Fibroblast of skin of right biceps (primary cell): Measurements from ENCODE around the gene CA10.

Experiments used
- DNase-seq: peaks from one replicate; pipeline ENCODE4 v3.0.0-alpha.2; 2013

The CA10 gene

GRCh38 chr17:51946311-51946710 is 212.2 kb downstream of the CA10 start:
- no peak for DNase-seq

GRCh38 chr17:51941272-51941671 is 217.2 kb downstream of the CA10 start:
- no peak for DNase-seq

GRCh38 chr17:51937264-51937663 is 221.2 kb downstream of the CA10 start:
- DNase-seq, result no peak

- no peak for DNase-seq
Observed at GRCh38 chr17:51935477-51935876, 223.0 kb downstream of the CA10 start.

GRCh38 chr17:51933647-51934046 is 224.9 kb downstream of the CA10 start:
- DNase-seq, result no peak

GRCh38 chr17:51926448-51926847 is 232.1 kb downstream of the CA10 start:
- DNase-seq, result no peak

- no peak for DNase-seq
Observed at GRCh38 chr17:51921500-51921899, 237.0 kb downstream of the CA10 start.

- no peak for DNase-seq
Observed at GRCh38 chr17:51914577-51914976, 243.9 kb downstream of the CA10 start.

GRCh38 chr17:51913491-51914205 is 244.9 kb downstream of the CA10 start:
- DNase-seq, result no peak

- no peak for DNase-seq
Observed at GRCh38 chr17:51912939-51913338, 245.6 kb downstream of the CA10 start.

GRCh38 chr17:51911237-51911636 is 247.3 kb downstream of the CA10 start:
- DNase-seq, result no peak

GRCh38 chr17:51909971-51910370 is 248.5 kb downstream of the CA10 start:
- DNase-seq, result no peak

- DNase-seq, result no peak
Observed at GRCh38 chr17:51908841-51909537, 249.5 kb downstream of the CA10 start.

- no peak for DNase-seq
Observed at GRCh38 chr17:51907041-51907440, 251.5 kb downstream of the CA10 start.

GRCh38 chr17:51904379-51904778 is 254.1 kb downstream of the CA10 start:
- DNase-seq, result no peak

GRCh38 chr17:51901242-51901641 is 257.3 kb downstream of the CA10 start:
- DNase-seq, result no peak

- no peak for DNase-seq
Observed at GRCh38 chr17:51891936-51892335, 266.6 kb downstream of the CA10 start.

GRCh38 chr17:51890710-51891109 is 267.8 kb downstream of the CA10 start:
- DNase-seq, result no peak

GRCh38 chr17:51888816-51889215 is 269.7 kb downstream of the CA10 start:
- no peak for DNase-seq

GRCh38 chr17:51876986-51877385 is 281.5 kb downstream of the CA10 start:
- no peak for DNase-seq

GRCh38 chr17:51873302-51873701 is 285.2 kb downstream of the CA10 start:
- DNase-seq, result no peak

- peak; percentile 17 for DNase-seq
Observed at GRCh38 chr17:51869387-51869786, 289.1 kb downstream of the CA10 start.

GRCh38 chr17:51860954-51861561 is 297.5 kb downstream of the CA10 start:
- peak; percentile 18 for DNase-seq

GRCh38 chr17:51857052-51857597 is 301.4 kb downstream of the CA10 start:
- no peak for DNase-seq
